HCEC 1CT (cell line): ENCODE data around the gene ISOC1.

Experiments
- DNase-seq: peaks from one replicate; pipeline ENCODE4 v3.0.0-alpha.2; 2017

The ISOC1 gene

DNA sequence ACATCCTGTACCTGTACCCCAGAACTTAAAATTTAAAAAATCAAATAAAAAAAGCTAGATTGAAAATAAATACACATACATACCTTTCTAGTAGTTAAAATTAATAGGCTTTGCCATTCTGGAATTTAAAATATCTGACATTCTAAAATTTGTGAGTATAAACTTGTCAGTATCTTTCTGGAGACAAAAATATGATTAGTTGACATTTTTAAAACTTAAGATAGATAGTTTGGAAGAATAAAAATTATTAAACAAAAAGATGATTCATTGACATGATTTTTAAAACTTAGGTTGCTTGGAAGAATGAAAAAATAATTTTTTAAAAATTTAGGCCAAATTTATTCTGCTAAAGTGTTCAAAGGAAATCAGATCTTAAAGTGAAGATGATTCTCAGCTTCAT, 43.1 kb downstream of the ISOC1 start:
- no peak for DNase-seq

DNA sequence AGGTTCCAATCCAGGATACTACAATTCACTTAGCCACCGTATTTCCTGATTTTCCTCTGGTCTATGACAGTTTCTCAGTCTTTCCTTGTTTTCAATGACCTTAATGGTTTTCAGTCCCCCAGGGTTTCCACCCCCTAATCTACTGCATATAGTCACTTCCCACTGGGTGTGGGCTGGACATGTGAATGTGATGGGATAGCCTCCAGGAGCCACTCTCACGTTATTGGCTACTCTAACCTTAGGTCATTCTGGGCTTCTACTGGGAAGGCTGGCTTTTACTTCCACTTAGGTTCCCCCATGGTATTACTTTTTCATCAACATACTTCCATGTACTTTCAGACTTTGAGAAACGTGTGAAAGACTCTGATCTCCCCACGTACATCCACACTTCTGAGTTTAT, 46.5 kb downstream of the ISOC1 start:
- DNase-seq, result no peak

DNA sequence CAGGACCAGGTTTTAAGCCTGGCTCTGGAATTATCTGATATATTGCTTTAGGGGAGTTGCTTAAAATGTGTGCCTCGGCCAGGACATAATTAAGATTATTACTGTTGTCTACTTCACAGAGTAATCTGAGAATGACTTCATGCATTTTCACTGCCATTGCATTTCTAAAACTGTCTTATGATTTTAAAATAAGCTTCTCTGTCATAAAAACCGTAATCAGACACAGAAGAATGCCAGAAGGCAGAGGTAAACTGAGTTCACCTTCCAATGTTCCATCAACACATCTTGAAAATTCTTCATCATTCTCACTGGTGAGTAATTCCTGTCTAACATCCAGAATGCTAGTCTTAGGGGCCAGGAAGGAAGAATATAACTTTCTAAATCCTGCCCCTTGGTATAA, 47.1 kb downstream of the ISOC1 start:
- DNase-seq, result no peak

DNA sequence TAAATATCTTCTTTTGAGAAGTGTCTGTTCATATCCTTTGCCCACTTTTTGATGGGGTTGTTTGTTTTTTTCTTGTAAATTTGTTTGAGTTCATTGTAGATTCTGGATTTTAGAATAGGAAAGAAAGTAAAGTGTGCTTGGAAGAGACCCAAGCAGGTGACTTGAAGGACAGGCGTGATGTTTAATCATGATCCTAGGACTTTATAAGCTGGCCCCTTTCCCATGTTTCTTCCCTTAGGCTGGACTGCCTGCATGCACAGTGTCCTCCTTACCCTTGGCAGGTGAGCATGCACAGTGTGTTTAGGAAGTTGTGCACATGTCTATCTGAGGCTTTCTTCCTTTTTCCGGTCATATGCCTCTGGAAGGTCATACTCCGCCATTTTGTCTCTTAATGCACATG, 61.3 kb downstream of the ISOC1 start:
- DNase-seq, result no peak

DNA sequence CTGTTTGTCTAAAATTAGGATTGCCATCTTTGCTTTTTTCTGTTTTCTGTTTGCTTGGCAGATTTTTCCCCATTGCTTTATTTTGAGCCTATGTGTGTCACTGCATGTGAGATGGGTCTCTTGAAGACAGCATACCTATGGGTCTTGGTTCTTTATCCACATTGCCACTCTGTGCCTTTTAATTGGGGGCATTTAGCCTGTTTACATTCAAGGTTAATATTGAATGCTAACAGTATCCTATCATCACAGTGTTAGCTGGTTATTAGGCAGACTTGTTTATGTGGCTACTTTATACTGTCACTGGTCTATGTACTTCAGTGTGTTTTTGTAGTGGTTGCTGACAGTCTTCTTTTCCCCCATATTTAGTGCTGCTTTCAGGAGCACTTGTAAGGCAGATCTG, 67.3 kb downstream of the ISOC1 start:
- no peak for DNase-seq
